T-cell (primary cell): ENCODE data around the gene CISD1. TPM values are rescaled to one million over a fixed set of nuclear protein-coding genes. Genes with fewer than 3 reads are reported as not detected.

Experiments
- ATAC-seq, 4 experiments: fragments of 200-7000 bp in 3 of 4; fragments of 150-1000 bp in 1 of 4; cut with Tn5 transposase; replicated peaks in 1 of 4; 1 replicate in 3 of 4; 2 replicates in 1 of 4; pipeline ENCODE4 v1.10.0; 2021; ENCODE audit warnings: moderate library complexity in 3 of 4, mild to moderate bottlenecking in 2 of 4, moderate number of reproducible peaks in 1 of 4
- CTCF ChIA-PET, 2 donors: fragments of 300-600 bp; sonication (Branson Sonifier 250); formaldehyde crosslinking; loops; one replicate each; lab custom pipeline; 2022; ENCODE audit warnings: antibody characterized with exemption in 2 of 2; lab: Charles Lee
- POLR2A ChIA-PET, 2 donors: fragments of 300-600 bp; sonication (Branson Sonifier 250); formaldehyde crosslinking; loops; one replicate each; lab custom pipeline; 2022; ENCODE audit warnings: antibody characterized with exemption in 2 of 2; lab: Charles Lee
- DNase-seq, 35 experiments: peaks; one replicate each; pipeline versions ENCODE4 v3.0.0 to v3.0.0-alpha.2; 2013 to 2023
- H3K27ac ChIP-seq: one replicate; pipeline ENCODE4 v1.5.1; 2013; ENCODE audit warnings: low read length
- H3K27me3 ChIP-seq, 2 experiments: replicated peaks in 1 of 2; 1 replicate in 1 of 2; 2 replicates in 1 of 2; pipeline versions ENCODE4 v1.6.1 to v1.7.0; 2013; ENCODE audit warnings: low read length in 1 of 2, mixed read lengths in 1 of 2; ENCODE audit not compliant: control insufficient read depth in 2 of 2, insufficient read depth in 2 of 2; ENCODE audit errors: extremely low read depth in 1 of 2
- H3K36me3 ChIP-seq, 2 donors: 1 replicate in 1 of 2; 2 replicates in 1 of 2; pipeline versions ENCODE4 v1.6.1 to v1.7.0; 2013; ENCODE audit warnings: low read length in 1 of 2; ENCODE audit not compliant: control insufficient read depth in 2 of 2, insufficient read depth in 1 of 2; ENCODE audit errors: extremely low read depth in 1 of 2
- H3K4me1 ChIP-seq, 2 experiments: 1 replicate in 1 of 2; 2 replicates in 1 of 2; pipeline versions ENCODE4 v1.6.1 to v1.7.0; 2013; ENCODE audit warnings: low read length in 2 of 2, mixed read lengths in 1 of 2; ENCODE audit not compliant: insufficient read depth in 2 of 2, control insufficient read depth in 1 of 2; ENCODE audit errors: extremely low read depth in 1 of 2
- H3K4me3 ChIP-seq, 2 donors: 1 replicate in 1 of 2; 2 replicates in 1 of 2; pipeline versions ENCODE4 v1.5.1 to v1.7.0; 2013; ENCODE audit warnings: mild to moderate bottlenecking in 2 of 2, low read length in 1 of 2, moderate library complexity in 1 of 2; ENCODE audit not compliant: control insufficient read depth in 1 of 2; ENCODE audit errors: extremely low read depth in 1 of 2
- H3K9me3 ChIP-seq: 2 replicates; pipeline ENCODE4 v1.7.0; 2013
- H3K27ac Mint-ChIP-seq, 2 donors: one replicate each; pipeline ENCODE4 v1.8.0; 2020 to 2021; ENCODE audit warnings: mild to moderate bottlenecking in 2 of 2, mixed read lengths in 2 of 2
- H3K27me3 Mint-ChIP-seq, 2 donors: one replicate each; pipeline ENCODE4 v1.8.0; 2021 to 2022; ENCODE audit warnings: mixed read lengths in 2 of 2
- H3K36me3 Mint-ChIP-seq: one replicate; pipeline ENCODE4 v1.8.0; 2021; ENCODE audit warnings: mixed read lengths
- H3K4me1 Mint-ChIP-seq, 3 donors: one replicate each; pipeline ENCODE4 v1.8.0; 2020 to 2022; ENCODE audit warnings: mixed read lengths in 3 of 3, mild to moderate bottlenecking in 1 of 3
- H3K4me3 Mint-ChIP-seq, 3 donors: one replicate each; pipeline ENCODE4 v1.8.0; 2020 to 2022; ENCODE audit warnings: mild to moderate bottlenecking in 3 of 3, mixed read lengths in 3 of 3, moderate library complexity in 3 of 3
- H3K9me3 Mint-ChIP-seq, 3 donors: one replicate each; pipeline ENCODE4 v1.8.0; 2020 to 2022; ENCODE audit warnings: mixed read lengths in 3 of 3
- WGBS: methylation state at CpG from one replicate; pipeline ENCODE4 v1.1.5; 2013; ENCODE audit warnings: missing lambda C conversion rate; ENCODE audit not compliant: insufficient coverage; 5-methylcytosine and 5-hydroxymethylcytosine counted together
- total RNA-seq, 35 experiments: library from RNA in 6 of 35; stranded (reverse) in 6 of 35; fragments of 120-200 nt in 1 of 35; gene quantifications; one replicate each; pipeline versions ENCODE4 v1.2.1 to v1.2.4 and lab custom pipeline; 2013 to 2026

The CISD1 gene
- total RNA-seq, 5 donors from 2014 or later (not counting 1 experiment from before 2014, with no cell fraction given), result 6.3 to 11.3 (median 10.3) TPM

- no peaks in the 10 kb centered on the region for H3K4me1 ChIP-seq
- no peaks in the 10 kb centered on the region for H3K36me3 Mint-ChIP-seq
- no peak overlapping the region for H3K27ac ChIP-seq
- WGBS, result 100% methylated on average over 1 of the region's 3 CpGs
- no peak overlapping the region for H3K27ac Mint-ChIP-seq
- no peak overlapping the region for H3K4me3 ChIP-seq
- H3K4me3 Mint-ChIP-seq, result no peak overlapping the region
- POLR2A ChIA-PET, result no interaction called here
- H3K27me3 Mint-ChIP-seq, result peaks cover 26 to 29% of the 10 kb centered on the region in 2 donors
- DNase-seq, result no peak
- no peaks in the 10 kb centered on the region for H3K36me3 ChIP-seq
- H3K4me1 Mint-ChIP-seq, result no peaks in the 10 kb centered on the region
- peaks cover 3 to 7% of the 10 kb centered on the region in 2 experiments for H3K27me3 ChIP-seq
- no peak for ATAC-seq
- CTCF ChIA-PET, result interaction anchor here (0.5 to 2.0 kb wide), 4 partner anchors 79 to 347 kb away, joined by 3 to 5 read pairs (median 3); no protein-coding TSS in a partner anchor
- no peaks in the 10 kb centered on the region for H3K9me3 ChIP-seq
- no peaks in the 10 kb centered on the region for H3K9me3 Mint-ChIP-seq
Measured at GRCh38 chr10:58307676-58308075, 38.7 kb downstream of the CISD1 start.

- no peaks in the 10 kb centered on the region for H3K4me1 Mint-ChIP-seq
- ATAC-seq, result no peak
- Histone ChIP-seq H3K27ac (no peak overlapping the region), H3K9me3 (no peaks in the 10 kb centered on the region), H3K4me1 (no peaks in the 10 kb centered on the region), H3K36me3 (no peaks in the 10 kb centered on the region), H3K27me3 (no peaks in the 10 kb centered on the region), H3K4me3 (no peak overlapping the region)
- H3K9me3 Mint-ChIP-seq, result no peaks in the 10 kb centered on the region
- no peaks in the 10 kb centered on the region for H3K36me3 Mint-ChIP-seq
- H3K27me3 Mint-ChIP-seq, result peaks cover 16 to 22% of the 10 kb centered on the region in 2 donors
- no peak overlapping the region for H3K4me3 Mint-ChIP-seq
- CTCF ChIA-PET, result no interaction called here
- no peak for DNase-seq
- POLR2A ChIA-PET, result no interaction called here
- no peak overlapping the region for H3K27ac Mint-ChIP-seq
Measured at GRCh38 chr10:58311026-58311425, 42.1 kb downstream of the CISD1 start.

- CTCF ChIA-PET, result no interaction called here
- Histone ChIP-seq H3K27ac (no peak overlapping the region), H3K4me3 (no peak overlapping the region), H3K27me3 (no peaks in the 10 kb centered on the region), H3K9me3 (no peaks in the 10 kb centered on the region), H3K4me1 (no peaks in the 10 kb centered on the region), H3K36me3 (no peaks in the 10 kb centered on the region)
- Mint-ChIP-seq H3K4me3 (no peak overlapping the region), H3K36me3 (no peaks in the 10 kb centered on the region), H3K27me3 (peaks cover 0 to 3% of the 10 kb centered on the region in 2 donors), H3K9me3 (no peaks in the 10 kb centered on the region), H3K4me1 (no peaks in the 10 kb centered on the region), H3K27ac (no peak overlapping the region)
- DNase-seq (no peak), ATAC-seq (no peak)
- POLR2A ChIA-PET, result no interaction called here
Measured at GRCh38 chr10:58316874-58317273, 47.9 kb downstream of the CISD1 start.

- H3K4me1 ChIP-seq, result peaks cover 0 to 4% of the 10 kb centered on the region in 2 experiments
- ChIA-PET POLR2A (no interaction called here), CTCF (interaction anchor here in 1 of 2 donors (0.7 to 1.0 kb wide), 2 partner anchors 8 to 29 kb away, joined by 3 to 4 read pairs; no protein-coding TSS in a partner anchor)
- 83% methylated on average over 1 of the region's 2 CpGs for WGBS
- no peak overlapping the region for H3K4me3 ChIP-seq
- H3K27me3 Mint-ChIP-seq, result peaks cover 0 to 3% of the 10 kb centered on the region in 2 donors
- H3K9me3 ChIP-seq, result no peaks in the 10 kb centered on the region
- ATAC-seq, result no peak
- H3K27ac Mint-ChIP-seq, result no peak overlapping the region
- no peak overlapping the region for H3K4me3 Mint-ChIP-seq
- no peaks in the 10 kb centered on the region for H3K36me3 Mint-ChIP-seq
- no peaks in the 10 kb centered on the region for H3K27me3 ChIP-seq
- H3K9me3 Mint-ChIP-seq, result no peaks in the 10 kb centered on the region
- peaks cover 12% of the 10 kb centered on the region in 3 donors for H3K4me1 Mint-ChIP-seq
- DNase-seq, result no peak
- no peak overlapping the region for H3K27ac ChIP-seq
- H3K36me3 ChIP-seq, result no peaks in the 10 kb centered on the region
Measured at GRCh38 chr10:58318346-58318745, 49.4 kb downstream of the CISD1 start.

- ChIA-PET POLR2A (no interaction called here), CTCF (no interaction called here)
Measured at GRCh38 chr10:58319599-58319998, 50.6 kb downstream of the CISD1 start.

GRCh38 chr10:58320351-58321049, 51.5 kb downstream of the CISD1 start:
- H3K4me1 Mint-ChIP-seq, result peaks cover 12 to 13% (median 12%) of the 10 kb centered on the region in 3 donors
- H3K36me3 Mint-ChIP-seq, result no peaks in the 10 kb centered on the region
- no peak overlapping the region for H3K27ac Mint-ChIP-seq
- POLR2A ChIA-PET, result no interaction called here
- Histone ChIP-seq H3K4me1 (peaks cover 0 to 4% of the 10 kb centered on the region in 2 experiments), H3K27me3 (no peaks in the 10 kb centered on the region), H3K4me3 (no peak overlapping the region), H3K36me3 (no peaks in the 10 kb centered on the region), H3K27ac (no peak overlapping the region), H3K9me3 (no peaks in the 10 kb centered on the region)
- H3K27me3 Mint-ChIP-seq, result peaks cover 0 to under 1% of the 10 kb centered on the region in 2 donors
- H3K9me3 Mint-ChIP-seq, result no peaks in the 10 kb centered on the region
- no peak for ATAC-seq
- H3K4me3 Mint-ChIP-seq, result no peak overlapping the region
- DNase-seq, result no peak
- CTCF ChIA-PET, result interaction anchor here in 1 of 2 donors (0.6 kb wide), 1 partner anchor 10 kb away, joined by 3 read pairs; no protein-coding TSS in a partner anchor
- 100% methylated on average over 2 of the region's 4 CpGs for WGBS

More at GRCh38 chr10:58319599-58319998, 50.6 kb downstream of the CISD1 start:
- Histone ChIP-seq H3K4me1 (peaks cover 0 to 4% of the 10 kb centered on the region in 2 experiments), H3K9me3 (no peaks in the 10 kb centered on the region), H3K27ac (no peak overlapping the region), H3K4me3 (no peak overlapping the region), H3K27me3 (no peaks in the 10 kb centered on the region), H3K36me3 (no peaks in the 10 kb centered on the region)
- Mint-ChIP-seq H3K4me1 (peaks cover 12 to 13% (median 12%) of the 10 kb centered on the region in 3 donors), H3K27me3 (no peaks in the 10 kb centered on the region), H3K36me3 (no peaks in the 10 kb centered on the region), H3K4me3 (no peak overlapping the region), H3K27ac (no peak overlapping the region), H3K9me3 (no peaks in the 10 kb centered on the region)
- DNase-seq, result no peak
- WGBS, result no CpG with 5 or more reads among the region's 1 CpG
- no peak for ATAC-seq
